Measurements from ENCODE around the gene CERK.

DNA sequence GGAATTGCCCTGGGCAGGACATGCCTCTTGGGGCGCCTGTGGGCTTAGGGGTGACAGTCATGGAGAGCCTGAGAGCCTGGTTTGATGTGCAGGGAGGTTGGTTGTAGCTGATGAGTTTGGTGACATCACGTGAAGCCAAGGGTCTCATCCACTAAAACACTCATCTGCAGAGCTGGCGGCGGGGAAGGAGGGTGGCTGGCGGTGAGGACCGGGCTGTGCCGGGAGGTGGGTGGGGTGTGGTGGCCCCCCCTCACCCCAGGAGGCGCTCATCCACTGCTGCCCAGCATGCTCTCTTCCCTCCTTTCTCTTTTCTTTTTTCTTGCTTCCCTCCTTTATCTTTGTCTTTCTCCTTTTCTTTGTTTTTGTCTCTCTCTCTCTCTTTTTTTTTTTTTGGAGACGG, 68.9 kb downstream of the CERK start:
- TF ChIP-seq CTCF (IDR thresholded peaks at IDR 0.05) (no peak), POLR2A (IDR thresholded peaks at IDR 0.05) (no peak)

All from esophagus squamous epithelium (tissue), 4 donors.